ENCODE results near the gene FCAMR. TPM values are rescaled to one million over a fixed set of nuclear protein-coding genes. Genes with fewer than 3 reads are reported as not detected.

The FCAMR gene
- total and polyA plus RNA-seq, 4 donors = 0.14 to 0.59 (median 0.39) TPM

DNA sequence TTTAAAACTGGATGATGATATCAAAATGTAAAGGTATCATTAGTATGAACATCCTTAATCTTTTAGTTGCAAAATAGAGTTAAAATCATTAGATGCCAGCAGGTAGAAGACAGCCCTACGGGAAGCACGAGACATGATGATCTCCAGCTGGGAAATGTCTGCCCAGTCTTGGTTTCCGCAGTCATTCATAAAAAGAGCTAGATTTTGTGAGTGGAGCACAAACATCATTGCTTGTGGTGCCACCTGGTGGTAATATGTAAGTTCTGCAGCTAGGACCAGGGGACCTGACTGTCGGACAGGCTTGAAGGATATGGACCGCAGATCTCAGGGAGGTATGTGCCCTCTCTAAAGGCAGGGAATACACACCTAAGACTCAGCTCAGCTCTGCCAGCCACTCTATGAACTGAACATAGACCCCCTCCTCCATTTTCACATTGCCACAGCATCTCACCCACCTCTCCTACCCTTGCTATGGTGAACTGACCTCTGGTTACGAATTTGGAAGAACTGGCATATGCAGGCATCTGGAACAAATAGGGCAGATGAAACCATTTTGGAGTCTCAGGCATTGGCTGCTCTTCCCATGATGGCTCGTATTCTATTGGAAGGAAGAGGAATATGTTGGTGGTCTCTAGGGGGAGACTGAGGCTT is 57.7 kb downstream of the FCAMR start:
- WGBS = 23% methylated on average over 7 of the region's 7 CpGs
- no peaks in the 10 kb centered on the region for H3K27me3 ChIP-seq (ENCODE audit: control insufficient read depth in 4 of 4, insufficient read depth in 4 of 4, low read length in 3 of 4)
- DNase-seq (ENCODE audit: low spot score) = peak; percentile 60
- H3K36me3 ChIP-seq (ENCODE audit: control insufficient read depth in 4 of 4, insufficient read depth in 3 of 4, low read depth in 1 of 4, low read length in 3 of 4) = no peaks in the 10 kb centered on the region
- no peaks in the 10 kb centered on the region for H3K9me3 ChIP-seq (ENCODE audit: control insufficient read depth in 4 of 4, low read length in 3 of 4)
- H3K4me1 ChIP-seq (ENCODE audit: control insufficient read depth in 4 of 4, insufficient read depth in 4 of 4, low read length in 3 of 4) = peaks cover 0 to 15% (median 13%) of the 10 kb centered on the region in 4 donors
- H3K9ac ChIP-seq (ENCODE audit: low read depth in 1 of 2, low read length in 2 of 2) = no peak overlapping the region
- H3K27ac ChIP-seq (ENCODE audit: low read depth in 1 of 2, low read length in 2 of 2) = no peak overlapping the region
- TF ChIP-seq FOXA2 (IDR thresholded peaks at IDR 0.05) (no peak), CTCF (IDR thresholded peaks at IDR 0.05; ENCODE audit: low read depth, low read length, missing input control) (peak; percentile 94), RAD21 (IDR thresholded peaks at IDR 0.05) (peak; percentile 95 to 97), HNF4A (conservative IDR thresholded peaks at IDR 0.05) (no peak), FOXA1 (IDR thresholded peaks at IDR 0.05) (peak; percentile 19)
- TF ChIP-seq, protein P1, sequence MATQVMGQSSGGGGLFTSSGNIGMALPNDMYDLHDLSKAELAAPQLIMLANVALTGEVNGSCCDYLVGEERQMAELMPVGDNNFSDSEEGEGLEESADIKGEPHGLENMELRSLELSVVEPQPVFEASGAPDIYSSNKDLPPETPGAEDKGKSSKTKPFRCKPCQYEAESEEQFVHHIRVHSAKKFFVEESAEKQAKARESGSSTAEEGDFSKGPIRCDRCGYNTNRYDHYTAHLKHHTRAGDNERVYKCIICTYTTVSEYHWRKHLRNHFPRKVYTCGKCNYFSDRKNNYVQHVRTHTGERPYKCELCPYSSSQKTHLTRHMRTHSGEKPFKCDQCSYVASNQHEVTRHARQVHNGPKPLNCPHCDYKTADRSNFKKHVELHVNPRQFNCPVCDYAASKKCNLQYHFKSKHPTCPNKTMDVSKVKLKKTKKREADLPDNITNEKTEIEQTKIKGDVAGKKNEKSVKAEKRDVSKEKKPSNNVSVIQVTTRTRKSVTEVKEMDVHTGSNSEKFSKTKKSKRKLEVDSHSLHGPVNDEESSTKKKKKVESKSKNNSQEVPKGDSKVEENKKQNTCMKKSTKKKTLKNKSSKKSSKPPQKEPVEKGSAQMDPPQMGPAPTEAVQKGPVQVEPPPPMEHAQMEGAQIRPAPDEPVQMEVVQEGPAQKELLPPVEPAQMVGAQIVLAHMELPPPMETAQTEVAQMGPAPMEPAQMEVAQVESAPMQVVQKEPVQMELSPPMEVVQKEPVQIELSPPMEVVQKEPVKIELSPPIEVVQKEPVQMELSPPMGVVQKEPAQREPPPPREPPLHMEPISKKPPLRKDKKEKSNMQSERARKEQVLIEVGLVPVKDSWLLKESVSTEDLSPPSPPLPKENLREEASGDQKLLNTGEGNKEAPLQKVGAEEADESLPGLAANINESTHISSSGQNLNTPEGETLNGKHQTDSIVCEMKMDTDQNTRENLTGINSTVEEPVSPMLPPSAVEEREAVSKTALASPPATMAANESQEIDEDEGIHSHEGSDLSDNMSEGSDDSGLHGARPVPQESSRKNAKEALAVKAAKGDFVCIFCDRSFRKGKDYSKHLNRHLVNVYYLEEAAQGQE (IDR thresholded peaks at IDR 0.05) = no peak
- TF ChIP-seq, protein P2, sequence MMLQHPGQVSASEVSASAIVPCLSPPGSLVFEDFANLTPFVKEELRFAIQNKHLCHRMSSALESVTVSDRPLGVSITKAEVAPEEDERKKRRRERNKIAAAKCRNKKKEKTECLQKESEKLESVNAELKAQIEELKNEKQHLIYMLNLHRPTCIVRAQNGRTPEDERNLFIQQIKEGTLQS (IDR thresholded peaks at IDR 0.05) = no peak
- H3K4me3 ChIP-seq (ENCODE audit: low read depth in 1 of 3, low read length in 3 of 3) = no peak overlapping the region

DNA sequence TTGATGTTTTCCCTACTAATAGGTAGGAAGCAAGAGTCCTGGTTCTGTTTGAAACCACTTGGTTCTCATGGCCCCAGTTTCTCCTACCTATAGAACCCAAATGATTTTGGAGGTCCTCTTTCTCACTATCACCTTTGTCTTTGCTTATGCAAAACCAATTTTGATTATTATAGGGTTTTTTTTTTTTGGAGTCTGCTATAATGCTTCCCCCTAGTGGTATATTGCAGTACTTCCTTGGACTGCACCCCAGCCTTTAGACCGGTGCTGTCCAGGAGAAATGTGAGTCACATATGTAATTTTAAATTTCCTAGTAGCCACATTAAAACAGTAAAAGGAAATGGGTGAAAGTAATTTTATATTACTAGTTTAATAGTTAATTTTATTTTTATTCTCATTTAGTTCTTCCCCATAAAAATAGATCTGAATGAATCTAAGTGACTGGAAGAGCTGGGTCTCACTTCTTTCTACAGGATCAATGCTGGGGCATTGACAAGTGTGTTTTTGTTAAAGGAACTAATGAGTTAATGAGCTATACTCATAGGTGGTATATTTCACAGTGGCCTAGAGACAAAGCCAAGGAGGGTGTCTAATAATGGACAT is 59.1 kb downstream of the FCAMR start:
- Histone ChIP-seq H3K4me1 (ENCODE audit: control insufficient read depth in 4 of 4, insufficient read depth in 4 of 4, low read length in 3 of 4) (peaks cover 0 to 19% (median 13%) of the 10 kb centered on the region in 4 donors), H3K9ac (ENCODE audit: low read depth in 1 of 2, low read length in 2 of 2) (no peak overlapping the region), H3K4me3 (ENCODE audit: low read depth in 1 of 3, low read length in 3 of 3) (no peak overlapping the region), H3K27ac (ENCODE audit: low read depth in 1 of 2, low read length in 2 of 2) (no peak overlapping the region), H3K27me3 (ENCODE audit: control insufficient read depth in 4 of 4, insufficient read depth in 4 of 4, low read length in 3 of 4) (no peaks in the 10 kb centered on the region), H3K36me3 (ENCODE audit: control insufficient read depth in 4 of 4, insufficient read depth in 3 of 4, low read depth in 1 of 4, low read length in 3 of 4) (no peaks in the 10 kb centered on the region), H3K9me3 (ENCODE audit: control insufficient read depth in 4 of 4, low read length in 3 of 4) (no peaks in the 10 kb centered on the region)
- no peak for TF ChIP-seq JUND (IDR thresholded peaks at IDR 0.05)
- TF ChIP-seq GABPA (IDR thresholded peaks at IDR 0.05 in 1 of 2, conservative IDR thresholded peaks at IDR 0.05 in 1 of 2) = no peak
- no peak for TF ChIP-seq NR2F2 (IDR thresholded peaks at IDR 0.05)
- no peak for TF ChIP-seq TAF1 (conservative IDR thresholded peaks at IDR 0.05)
- no peak for TF ChIP-seq HNF4A (conservative IDR thresholded peaks at IDR 0.05)
- peak; percentile 87 for TF ChIP-seq CTCF (IDR thresholded peaks at IDR 0.05; ENCODE audit: low read depth, low read length, missing input control)
- TF ChIP-seq, protein P3, sequence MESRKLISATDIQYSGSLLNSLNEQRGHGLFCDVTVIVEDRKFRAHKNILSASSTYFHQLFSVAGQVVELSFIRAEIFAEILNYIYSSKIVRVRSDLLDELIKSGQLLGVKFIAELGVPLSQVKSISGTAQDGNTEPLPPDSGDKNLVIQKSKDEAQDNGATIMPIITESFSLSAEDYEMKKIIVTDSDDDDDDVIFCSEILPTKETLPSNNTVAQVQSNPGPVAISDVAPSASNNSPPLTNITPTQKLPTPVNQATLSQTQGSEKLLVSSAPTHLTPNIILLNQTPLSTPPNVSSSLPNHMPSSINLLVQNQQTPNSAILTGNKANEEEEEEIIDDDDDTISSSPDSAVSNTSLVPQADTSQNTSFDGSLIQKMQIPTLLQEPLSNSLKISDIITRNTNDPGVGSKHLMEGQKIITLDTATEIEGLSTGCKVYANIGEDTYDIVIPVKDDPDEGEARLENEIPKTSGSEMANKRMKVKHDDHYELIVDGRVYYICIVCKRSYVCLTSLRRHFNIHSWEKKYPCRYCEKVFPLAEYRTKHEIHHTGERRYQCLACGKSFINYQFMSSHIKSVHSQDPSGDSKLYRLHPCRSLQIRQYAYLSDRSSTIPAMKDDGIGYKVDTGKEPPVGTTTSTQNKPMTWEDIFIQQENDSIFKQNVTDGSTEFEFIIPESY (IDR thresholded peaks at IDR 0.05) = no peak
- TF ChIP-seq, protein P2 (IDR thresholded peaks at IDR 0.05) = no peak
- TF ChIP-seq FOXA1 (IDR thresholded peaks at IDR 0.05) = no peak
- TF ChIP-seq SP1 (IDR thresholded peaks at IDR 0.05) = no peak
- TF ChIP-seq HNF4G (IDR thresholded peaks at IDR 0.05) = no peak
- TF ChIP-seq RAD21 (IDR thresholded peaks at IDR 0.05) = peak; percentile 78
- whole genome bisulfite sequencing = 1% methylated on average over 1 of the region's 1 CpG
- no peak for DNase-seq (ENCODE audit: low spot score)
